ENCODE data around the gene PTH2R.

DNA sequence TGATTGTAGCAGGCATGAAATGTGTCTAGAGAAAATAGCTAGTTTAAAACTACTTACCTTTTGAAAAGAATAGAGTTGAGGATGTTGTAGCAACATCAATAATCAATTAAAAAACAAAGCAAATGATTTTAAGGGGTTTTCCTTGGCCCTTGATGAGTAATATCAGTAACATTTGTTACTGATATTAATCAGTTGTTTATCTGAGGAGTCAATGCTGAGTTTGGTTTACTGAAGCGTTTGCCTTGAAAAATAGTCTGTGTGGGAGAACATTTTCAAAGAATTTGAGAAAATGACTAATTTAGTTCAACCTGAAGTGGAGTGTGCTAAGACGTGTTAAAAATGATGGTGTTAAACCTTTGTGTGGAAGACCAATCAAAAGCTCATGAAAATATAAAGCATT lies 9.3 kb downstream of the PTH2R start:
- no peak for TF ChIP-seq MAZ (IDR thresholded peaks at IDR 0.05; ENCODE audit: borderline replicate concordance, low read depth, low read length)
- TF ChIP-seq MAZ (CRISPR knock-in tag; IDR thresholded peaks at IDR 0.05; ENCODE audit: low read depth) = no peak
- TF ChIP-seq JUN (CRISPR knock-in tag; IDR thresholded peaks at IDR 0.05) = no peak

Measured in HepG2 (cell line).